Measurements from ENCODE around the gene VPS54.

VPS54 gene

GRCh38 chr2:63886445-63886844 is 132.8 kb downstream of the VPS54 start:
- peaks cover 49% of the 10 kb centered on the region for H3K36me3 ChIP-seq (replicated peaks)
- H3K27ac ChIP-seq, result no peak overlapping the region
- TF ChIP-seq, protein P1, sequence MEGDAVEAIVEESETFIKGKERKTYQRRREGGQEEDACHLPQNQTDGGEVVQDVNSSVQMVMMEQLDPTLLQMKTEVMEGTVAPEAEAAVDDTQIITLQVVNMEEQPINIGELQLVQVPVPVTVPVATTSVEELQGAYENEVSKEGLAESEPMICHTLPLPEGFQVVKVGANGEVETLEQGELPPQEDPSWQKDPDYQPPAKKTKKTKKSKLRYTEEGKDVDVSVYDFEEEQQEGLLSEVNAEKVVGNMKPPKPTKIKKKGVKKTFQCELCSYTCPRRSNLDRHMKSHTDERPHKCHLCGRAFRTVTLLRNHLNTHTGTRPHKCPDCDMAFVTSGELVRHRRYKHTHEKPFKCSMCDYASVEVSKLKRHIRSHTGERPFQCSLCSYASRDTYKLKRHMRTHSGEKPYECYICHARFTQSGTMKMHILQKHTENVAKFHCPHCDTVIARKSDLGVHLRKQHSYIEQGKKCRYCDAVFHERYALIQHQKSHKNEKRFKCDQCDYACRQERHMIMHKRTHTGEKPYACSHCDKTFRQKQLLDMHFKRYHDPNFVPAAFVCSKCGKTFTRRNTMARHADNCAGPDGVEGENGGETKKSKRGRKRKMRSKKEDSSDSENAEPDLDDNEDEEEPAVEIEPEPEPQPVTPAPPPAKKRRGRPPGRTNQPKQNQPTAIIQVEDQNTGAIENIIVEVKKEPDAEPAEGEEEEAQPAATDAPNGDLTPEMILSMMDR (IDR thresholded peaks at IDR 0.05; ENCODE audit: low read depth, low read length, missing control alignments), result no peak
- no peak overlapping the region for H3K4me3 ChIP-seq (ENCODE audit: low read depth, low read length)
- no peak for DNase-seq
- no peaks in the 10 kb centered on the region for H3K27me3 ChIP-seq (replicated peaks)
- in situ Hi-C loops (cut with HindIII; ENCODE audit: low pct_ligation_motif_present, low sequenced_read_pairs), result no loop called here

DNA sequence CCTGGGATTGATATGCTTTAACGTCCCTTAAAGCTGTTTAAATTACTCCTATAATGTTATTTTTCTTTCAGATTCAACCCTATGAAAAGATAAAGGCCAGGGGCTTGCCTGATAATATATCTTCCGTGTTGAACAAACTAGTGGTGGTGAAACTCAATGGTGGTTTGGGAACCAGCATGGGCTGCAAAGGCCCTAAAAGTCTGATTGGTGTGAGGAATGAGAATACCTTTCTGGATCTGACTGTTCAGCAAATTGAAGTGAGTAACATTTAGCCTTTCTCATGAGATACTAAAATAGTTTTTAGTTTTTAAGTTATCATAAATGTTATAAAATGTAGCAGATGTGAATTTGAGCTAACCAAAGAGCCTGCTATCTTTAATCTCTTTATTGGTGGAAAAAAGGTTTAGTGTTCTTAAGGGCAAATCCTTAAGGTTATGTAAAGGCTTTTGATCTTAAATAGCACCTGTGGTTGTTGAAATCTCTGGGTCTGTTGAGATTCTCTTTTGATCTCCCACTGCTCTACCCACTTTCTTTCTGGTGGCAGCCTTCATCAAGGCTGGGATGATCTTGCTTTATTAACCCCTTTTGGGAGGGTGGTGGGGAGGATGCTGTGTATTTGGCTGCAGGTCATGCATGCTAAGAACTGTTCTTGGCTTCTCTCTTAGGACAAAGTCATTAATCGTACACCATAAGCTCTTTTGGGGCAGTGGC is 136.7 kb downstream of the VPS54 start:
- Histone ChIP-seq H3K27me3 (replicated peaks) (no peaks in the 10 kb centered on the region), H3K36me3 (replicated peaks) (peaks cover 31% of the 10 kb centered on the region), H3K27ac (no peak overlapping the region), H3K4me3 (ENCODE audit: low read depth, low read length) (no peak overlapping the region)
- no peak for DNase-seq
- TF ChIP-seq, protein P1 (IDR thresholded peaks at IDR 0.05; ENCODE audit: low read depth, low read length, missing control alignments), result no peak
- in situ Hi-C loops (cut with HindIII; ENCODE audit: low pct_ligation_motif_present, low sequenced_read_pairs), result no loop called here

DNA sequence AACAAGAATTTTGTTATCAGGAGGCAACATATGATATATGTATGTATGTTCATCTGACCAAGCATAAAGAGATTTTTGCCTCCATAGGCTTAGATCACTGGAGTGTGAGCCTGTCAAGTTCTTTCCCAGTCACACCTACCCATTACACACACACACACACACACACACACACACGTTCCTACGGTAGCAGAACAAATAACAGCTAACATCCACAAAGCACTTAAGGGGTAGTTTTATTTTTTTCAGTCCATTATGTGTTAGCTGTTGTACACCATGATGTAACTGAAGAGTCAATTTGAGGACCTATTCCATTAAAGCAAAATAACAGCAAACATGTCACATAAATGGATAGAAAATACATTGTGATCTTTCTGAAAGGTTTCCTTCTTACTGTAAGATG is 138.0 kb downstream of the VPS54 start:
- H3K36me3 ChIP-seq (replicated peaks), result peaks cover 19% of the 10 kb centered on the region

DNA sequence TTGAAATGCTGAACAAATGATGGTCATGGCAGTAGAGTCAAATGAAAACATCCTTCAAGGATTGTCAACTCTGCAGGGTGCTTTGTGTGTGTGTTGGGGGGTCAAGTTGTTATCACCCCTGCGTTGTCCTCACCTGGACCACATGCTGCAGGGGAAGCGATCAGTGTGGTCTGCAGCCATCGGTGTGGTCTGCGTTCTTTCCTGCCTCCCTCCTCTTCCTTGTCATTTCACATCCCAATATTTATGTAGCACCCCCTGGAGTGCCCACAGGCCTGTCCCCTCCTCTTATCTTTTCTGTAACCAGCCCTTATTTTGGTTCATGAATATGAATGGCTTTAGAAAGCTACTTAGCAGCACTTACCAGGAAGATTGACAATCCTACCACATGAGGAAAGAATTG is 138.6 kb downstream of the VPS54 start:
- no peaks in the 10 kb centered on the region for H3K27me3 ChIP-seq (replicated peaks)
- peaks cover 16% of the 10 kb centered on the region for H3K36me3 ChIP-seq (replicated peaks)
- DNase-seq, result no peak
- H3K4me3 ChIP-seq (ENCODE audit: low read depth, low read length), result no peak overlapping the region
- in situ Hi-C loops (cut with HindIII; ENCODE audit: low pct_ligation_motif_present, low sequenced_read_pairs), result no loop called here
- no peak overlapping the region for H3K27ac ChIP-seq
- TF ChIP-seq, protein P1 (IDR thresholded peaks at IDR 0.05; ENCODE audit: low read depth, low read length, missing control alignments), result no peak

More for the DNA sequence above, 138.0 kb downstream of the VPS54 start:
- no peak for DNase-seq
- Histone ChIP-seq H3K27ac (no peak overlapping the region), H3K27me3 (replicated peaks) (no peaks in the 10 kb centered on the region), H3K4me3 (ENCODE audit: low read depth, low read length) (no peak overlapping the region)
- in situ Hi-C loops (cut with HindIII; ENCODE audit: low pct_ligation_motif_present, low sequenced_read_pairs), result no loop called here
- TF ChIP-seq, protein P1 (IDR thresholded peaks at IDR 0.05; ENCODE audit: low read depth, low read length, missing control alignments), result no peak

DNA sequence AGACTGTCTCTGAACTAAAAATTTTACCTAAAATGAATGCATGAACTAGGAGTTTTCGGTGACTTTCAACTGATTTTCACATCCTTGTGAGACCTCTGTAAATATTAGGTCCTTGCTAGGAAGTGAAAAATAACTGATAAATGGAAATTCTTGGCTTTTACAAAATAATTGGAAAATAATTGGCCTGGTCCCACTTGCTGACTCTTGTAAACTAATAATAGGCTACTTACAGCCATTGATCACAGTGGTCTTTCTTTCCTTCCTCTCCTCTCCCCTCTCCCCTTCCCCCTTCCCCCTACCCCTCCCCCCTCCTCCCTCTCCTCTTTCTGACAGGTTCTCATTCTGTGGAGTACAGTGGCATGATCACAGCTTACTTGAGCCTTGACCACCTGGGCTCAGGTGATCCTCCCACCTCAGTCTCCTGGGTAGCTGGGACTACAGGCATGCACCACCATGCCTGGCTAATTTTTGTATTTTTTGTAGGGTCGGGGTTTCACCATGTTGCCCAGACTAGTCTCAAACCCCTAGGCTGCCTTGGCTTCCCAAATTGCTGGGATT is 139.3 kb downstream of the VPS54 start:
- no peak for DNase-seq

More for the DNA sequence above, 139.3 kb downstream of the VPS54 start:
- no peak overlapping the region for H3K27ac ChIP-seq
- in situ Hi-C loops (cut with HindIII; ENCODE audit: low pct_ligation_motif_present, low sequenced_read_pairs), result no loop called here
- H3K27me3 ChIP-seq (replicated peaks), result no peaks in the 10 kb centered on the region
- TF ChIP-seq, protein P1 (IDR thresholded peaks at IDR 0.05; ENCODE audit: low read depth, low read length, missing control alignments), result no peak
- no peak overlapping the region for H3K4me3 ChIP-seq (ENCODE audit: low read depth, low read length)
- H3K36me3 ChIP-seq (replicated peaks), result peaks cover 15% of the 10 kb centered on the region
